HG02623 (cell line): ENCODE results near the gene S100A7A.
"Not testable (repeated sequence)": the region's sequence is repeated elsewhere in the genome, so short reads cannot be mapped to it uniquely, and the experiment has no call there.

Source experiments
- ATAC-seq: cut with Tn5 transposase; IDR thresholded peaks from one replicate; pipeline ENCODE4 v1.9.1; 2021; ENCODE audit warnings: moderate library complexity; ENCODE audit not compliant: unreplicated experiment

Gene S100A7A

DNA sequence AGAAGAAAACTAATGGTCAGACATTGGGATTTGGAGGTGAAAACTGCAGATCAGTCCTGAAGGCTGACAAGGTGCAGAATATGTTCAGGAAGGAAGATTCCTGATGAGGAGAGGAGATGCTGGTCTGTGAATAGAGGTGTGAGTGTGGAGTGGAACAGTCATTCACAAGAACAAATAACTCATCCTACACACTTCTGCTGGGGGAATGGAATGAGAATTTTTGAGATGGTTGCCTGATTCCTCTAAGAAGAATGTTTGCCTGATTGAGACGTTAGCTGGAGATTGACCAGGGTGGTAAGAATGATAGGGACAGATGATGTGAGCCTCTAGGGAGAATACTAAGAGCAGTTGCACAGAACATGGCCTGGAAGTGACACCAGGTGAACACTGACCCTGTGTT, 40.1 kb downstream of the S100A7A start:
- no peak for ATAC-seq

DNA sequence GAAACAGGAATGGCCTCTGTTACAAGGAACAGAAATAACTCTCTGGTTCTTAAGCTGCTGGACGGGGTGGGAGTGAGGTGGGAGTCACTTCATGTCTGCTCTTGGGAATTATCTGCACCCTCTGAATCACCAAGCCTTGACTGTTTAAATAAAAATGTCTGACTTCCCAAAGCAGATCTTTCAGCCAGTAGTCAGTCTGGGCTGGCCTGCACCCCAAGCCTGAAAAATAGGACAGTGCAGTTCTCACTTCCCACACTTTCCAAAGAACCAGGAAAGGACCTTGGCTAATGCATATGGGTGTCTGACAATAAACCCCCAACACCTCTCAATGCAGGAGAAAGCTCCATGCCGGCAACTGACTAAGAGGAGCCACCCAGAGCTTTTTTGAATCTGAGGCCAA, 43.3 kb downstream of the S100A7A start:
- ATAC-seq: no peak

DNA sequence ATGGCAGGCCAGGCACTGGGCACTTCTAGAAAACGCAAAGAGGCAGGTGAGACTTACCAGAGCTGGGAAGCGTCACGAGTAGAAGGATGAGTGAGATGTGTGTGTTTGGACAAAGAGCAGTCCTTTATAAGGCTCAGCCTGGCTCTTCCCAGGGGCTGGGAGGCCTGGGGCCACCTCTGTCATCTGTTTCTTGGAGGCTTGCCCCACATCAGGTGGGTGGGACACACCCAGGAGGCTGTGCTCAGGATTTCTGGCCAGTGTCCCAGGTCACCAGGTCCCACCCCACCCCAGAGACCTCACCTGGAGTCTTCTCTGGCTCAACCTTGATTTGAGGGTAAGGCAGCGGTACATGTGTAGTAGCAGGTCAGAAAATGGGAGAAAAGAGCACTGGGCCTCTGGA, 44.2 kb downstream of the S100A7A start, which contains the start of gene S100A7:
S100A7 (minus strand) TSS at position 101 of the 400 bp plus-strand sequence. CDS start 1,638 bp downstream, outside the sequence.
- no peak for ATAC-seq

DNA sequence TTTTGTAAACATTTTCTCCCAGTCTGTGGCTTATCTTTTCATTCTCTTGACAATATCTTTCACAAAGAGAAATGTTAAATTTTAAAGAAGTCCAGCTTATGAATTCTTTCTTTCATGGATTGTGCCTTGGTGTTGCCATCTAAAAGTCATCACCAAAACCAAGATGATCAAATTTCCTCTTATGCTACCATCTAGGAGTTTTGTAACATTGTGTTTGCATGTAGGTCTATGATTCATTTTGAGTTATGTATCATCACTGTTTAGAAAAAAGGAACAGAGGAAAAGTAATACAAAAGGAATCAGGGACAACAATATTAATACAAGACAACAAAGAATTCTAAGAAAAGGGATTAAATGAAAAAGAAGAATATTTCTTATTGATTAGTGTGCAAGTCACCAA, 46.4 kb downstream of the S100A7A start:
- not testable (repeated sequence) for ATAC-seq

DNA sequence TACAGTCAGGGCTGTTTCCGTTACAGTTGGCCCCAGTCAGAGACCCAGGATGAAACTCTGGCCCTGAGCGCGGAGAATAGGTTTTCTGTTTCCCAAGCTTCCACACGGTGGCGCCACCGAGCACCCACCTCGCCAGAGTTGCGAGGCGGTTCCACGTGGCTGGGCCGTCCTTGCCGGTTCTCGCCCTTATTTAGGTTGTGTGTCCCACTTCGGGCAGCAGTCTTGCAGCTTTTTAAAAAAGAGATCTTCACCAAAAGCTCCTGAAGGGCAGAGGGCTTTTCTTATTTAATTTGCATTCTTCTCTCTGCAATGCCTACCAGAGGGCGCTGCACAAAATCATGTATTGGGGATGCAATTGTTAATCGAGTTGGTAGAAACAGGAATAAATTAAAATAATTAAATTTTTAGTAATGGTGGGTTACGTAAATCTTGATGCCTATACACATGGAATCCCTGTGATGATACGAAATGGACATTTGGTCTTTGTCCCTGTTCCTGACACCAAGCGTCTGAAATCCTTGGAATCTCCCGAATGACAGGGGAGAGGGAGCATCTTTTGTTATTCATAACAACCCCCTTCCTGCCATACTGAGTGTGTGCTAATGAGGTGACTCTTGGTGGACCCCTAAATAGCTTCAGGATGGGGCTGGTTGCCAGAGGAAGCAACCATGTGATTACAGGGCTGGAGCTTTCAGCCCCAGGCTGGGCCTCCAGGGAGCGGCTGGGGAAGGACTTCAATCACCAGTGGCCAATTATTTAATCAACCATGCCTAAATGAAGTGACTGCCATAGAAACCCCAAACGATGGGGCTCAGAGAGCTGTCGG, 49.7 kb downstream of the S100A7A start:
- ATAC-seq: no peak

DNA sequence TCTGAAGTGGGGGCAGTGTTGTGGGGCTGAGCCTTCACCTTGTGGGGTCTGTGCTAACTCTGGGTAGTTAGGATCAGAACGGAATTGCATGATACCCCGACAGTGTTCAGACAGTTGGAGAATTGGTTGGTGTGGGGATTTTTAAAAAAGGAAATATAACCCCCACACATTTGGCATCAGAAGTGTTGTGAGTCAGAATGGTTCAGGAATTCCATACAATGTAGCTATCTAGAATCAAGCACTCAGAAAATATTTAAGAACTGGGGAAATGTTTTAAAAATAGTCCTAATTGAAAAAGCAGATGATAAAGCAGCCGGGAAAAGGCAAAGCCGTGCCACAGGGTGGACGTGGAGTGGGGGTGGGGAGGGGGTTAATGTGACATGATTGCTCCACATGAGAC, 50.6 kb downstream of the S100A7A start:
- ATAC-seq: no peak

DNA sequence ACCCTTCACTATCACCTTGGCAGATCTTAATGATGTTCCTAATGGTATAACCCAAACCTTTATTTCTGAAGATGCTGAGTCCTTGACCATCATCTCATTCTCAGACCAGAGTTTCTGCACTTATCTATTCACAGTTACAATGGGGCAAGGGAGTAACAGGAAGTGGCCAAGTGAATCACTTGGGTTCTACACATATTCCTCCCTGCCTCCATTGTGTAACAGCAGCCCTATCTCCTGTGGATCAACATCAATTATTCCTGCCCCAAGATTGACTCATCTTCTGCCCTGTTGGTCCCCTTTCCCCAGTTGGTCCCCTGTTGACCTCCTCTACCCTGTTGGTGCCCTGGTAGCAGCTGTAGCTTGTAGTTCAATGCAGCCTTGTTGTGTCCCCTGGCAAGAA, 54.4 kb downstream of the S100A7A start:
- ATAC-seq: no peak
